PFSK-1 (cell line): ENCODE measurements around the gene CCL19.

ENCODE experiments used
- POLR2AphosphoS5 ChIP-seq: IDR thresholded peaks from 2 replicates; pipeline ENCODE4 v1.6.1; 2012; ENCODE audit warnings: low read depth, mild to moderate bottlenecking, control low read depth, low read length, moderate library complexity
- REST ChIP-seq, 2 experiments: IDR thresholded peaks; 2 replicates each; pipeline versions ENCODE4 v1.6.1 to v1.8.0; 2011 to 2012; ENCODE audit warnings: low read depth in 2 of 2, low read length in 2 of 2, control low read depth in 1 of 2, inconsistent platforms in 1 of 2, mild to moderate bottlenecking in 1 of 2, moderate library complexity in 1 of 2; ENCODE audit not compliant: insufficient read depth in 1 of 2
- SIN3A ChIP-seq: IDR thresholded peaks from 2 replicates; pipeline ENCODE4 v1.6.1; 2012; ENCODE audit warnings: mild to moderate bottlenecking, low read length, moderate library complexity, borderline replicate concordance; ENCODE audit not compliant: insufficient read depth
- TAF1 ChIP-seq: IDR thresholded peaks from 2 replicates; pipeline ENCODE4 v1.6.1; 2012; ENCODE audit warnings: low read length, control low read depth, borderline replicate concordance; ENCODE audit not compliant: insufficient read depth

- no peak for TF ChIP-seq TAF1
- TF ChIP-seq POLR2AphosphoS5, result no peak
- no peak for TF ChIP-seq REST (IDR thresholded peaks at IDR 0.05; ENCODE audit: insufficient read depth in 1 of 2, low read depth in 2 of 2, low read length in 2 of 2)
- no peak for TF ChIP-seq SIN3A
Measured at GRCh38 chr9:34719021-34719768, 28.1 kb upstream of the CCL19 start.
